Renal pelvis (tissue), 4 donors: ENCODE results near the gene ERO1B. TPM values are rescaled to one million over a fixed set of nuclear protein-coding genes. Genes with fewer than 3 reads are reported as not detected.
A peak's percentile ranks its signal among the peaks of the same experiment; 100 is the strongest.

Source experiments
- DNase-seq: peaks from one replicate; pipeline ENCODE4 v3.0.0-alpha.2; 2013
- polyA plus RNA-seq, 3 donors: library from polyadenylated mRNA; unstranded; fragments of 120-200 nt; gene quantifications; one replicate each; pipeline ENCODE4 v1.2.1, GENCODE V29; 2013; ENCODE audit not compliant: insufficient read length in 3 of 3

ERO1B gene
- polyA plus RNA-seq, 3 donors = 9.8 to 12.6 (median 12.6) TPM

- DNase-seq = no peak
Measured at GRCh38 chr1:236301080-236301957, 19.6 kb upstream of the ERO1B start.

GRCh38 chr1:236297161-236297560 is 15.4 kb upstream of the ERO1B start:
- DNase-seq = no peak

GRCh38 chr1:236292425-236292824 is 10.7 kb upstream of the ERO1B start:
- no peak for DNase-seq

DNA sequence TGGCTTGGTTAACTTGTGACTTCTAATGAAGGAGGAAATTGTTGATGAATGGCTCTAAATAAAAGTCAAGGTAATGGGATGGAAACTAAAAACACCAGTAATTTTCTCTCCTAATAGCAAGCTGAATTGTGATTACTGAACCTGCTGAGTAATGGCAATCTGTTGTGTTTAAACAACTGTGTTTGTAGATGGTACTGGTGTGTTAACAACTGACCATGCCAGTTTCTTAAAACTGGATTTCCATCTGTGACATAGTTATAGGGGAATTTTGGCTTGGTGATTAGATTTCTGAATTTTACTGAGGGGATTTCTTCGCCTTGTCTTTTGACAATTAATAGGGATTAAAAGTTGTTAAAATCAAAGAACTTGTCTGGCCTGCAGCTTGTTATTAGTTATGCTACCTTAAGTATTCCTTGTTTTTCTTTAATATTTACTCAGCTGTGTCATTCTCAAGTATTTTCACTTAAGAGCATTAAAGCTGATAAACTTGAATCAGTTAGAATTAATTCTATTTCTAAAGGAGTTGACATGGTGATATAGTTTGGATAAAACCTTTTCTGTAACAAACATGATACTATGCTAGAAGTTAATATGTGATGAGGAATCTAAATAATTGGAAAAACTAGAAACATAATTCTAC is 7.9 kb upstream of the ERO1B start:
- no peak for DNase-seq

- DNase-seq = no peak
Measured at GRCh38 chr1:236288620-236288976, 6.8 kb upstream of the ERO1B start.

GRCh38 chr1:236287757-236288619 is 6.2 kb upstream of the ERO1B start:
- no peak for DNase-seq

DNA sequence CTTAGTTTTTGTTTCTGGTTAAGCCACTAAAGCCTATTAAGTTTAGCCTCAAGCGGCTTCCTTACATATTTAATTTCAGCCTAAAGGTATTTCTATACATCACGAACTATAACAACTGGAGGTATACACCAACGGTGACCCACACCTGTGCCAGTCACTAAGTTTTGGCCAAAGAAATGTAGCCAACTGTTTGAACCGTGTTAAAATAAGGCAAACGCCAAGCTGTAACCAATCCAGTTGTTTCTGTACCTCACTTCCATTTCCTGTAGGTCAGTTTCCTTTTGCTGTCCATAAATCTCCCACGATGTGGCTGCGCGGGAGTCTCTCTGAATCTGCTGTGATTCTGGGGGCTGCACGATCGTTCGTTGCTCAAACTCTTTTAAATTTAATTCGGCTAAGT is 5.6 kb upstream of the ERO1B start:
- no peak for DNase-seq

GRCh38 chr1:236284291-236284721 is 2.5 kb upstream of the ERO1B start:
- no peak for DNase-seq

GRCh38 chr1:236282719-236283118 is 961 bp upstream of the ERO1B start:
- no peak for DNase-seq

GRCh38 chr1:236282425-236282716 is 613 bp upstream of the ERO1B start:
- DNase-seq = no peak

DNA sequence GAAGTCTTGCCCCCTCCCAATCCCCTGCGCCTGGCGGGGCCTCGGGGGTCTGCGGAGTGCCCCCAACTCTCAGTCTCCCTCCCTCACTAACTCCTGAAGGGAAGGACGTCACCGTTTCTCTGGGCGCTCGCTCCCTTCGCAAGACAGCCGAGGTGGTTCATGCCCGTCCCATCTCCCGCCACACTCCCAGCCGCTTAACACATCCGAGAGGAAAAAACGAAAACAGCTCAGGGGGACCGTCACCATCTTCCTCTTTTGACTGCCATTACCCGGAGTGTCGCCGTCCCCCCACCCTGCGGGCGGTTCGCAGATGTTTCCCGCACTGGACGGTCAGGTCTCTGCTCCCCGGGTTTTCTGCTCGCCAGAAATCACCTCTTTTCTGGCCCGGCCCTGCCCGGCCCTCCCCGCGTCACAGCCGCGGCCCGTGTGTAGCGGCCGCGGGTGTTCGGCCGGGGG is 532 bp downstream of the ERO1B start:
- DNase-seq = peak; percentile 45

DNA sequence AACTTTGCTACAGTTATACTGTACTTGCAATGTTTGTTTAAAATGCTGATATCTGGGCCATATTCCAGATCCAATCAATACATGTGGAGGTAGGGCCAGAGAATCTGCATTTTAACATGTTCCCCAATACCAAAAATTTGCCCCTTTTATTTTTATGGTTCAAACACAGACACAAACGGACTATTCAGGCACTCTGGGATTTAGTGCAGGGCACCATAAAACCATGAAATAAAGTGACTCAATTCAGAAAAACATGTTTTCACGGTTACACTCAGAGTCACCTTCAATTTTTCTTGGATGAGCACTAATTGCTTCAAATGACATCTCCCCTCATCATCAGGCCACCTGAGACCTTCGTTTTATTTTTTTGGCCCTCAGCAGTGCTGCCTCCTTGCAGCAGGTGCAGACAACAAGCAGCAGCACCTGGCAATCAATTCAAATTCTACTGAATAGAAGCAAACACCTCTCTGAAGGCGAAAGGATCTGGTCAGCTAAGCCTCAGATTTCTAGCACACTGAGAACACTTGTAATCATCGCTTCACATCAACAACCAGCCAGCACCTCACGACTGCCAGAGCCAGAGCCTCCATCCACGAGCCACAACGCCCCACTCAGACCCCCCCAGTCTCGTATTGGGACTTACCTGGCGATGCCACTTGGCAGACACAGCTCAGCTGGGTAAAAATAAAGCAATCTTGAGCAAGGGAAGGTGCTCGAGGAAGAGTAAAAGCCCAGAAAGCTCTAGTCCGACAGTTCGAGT is 1.1 kb downstream of the ERO1B start:
- DNase-seq = no peak

DNA sequence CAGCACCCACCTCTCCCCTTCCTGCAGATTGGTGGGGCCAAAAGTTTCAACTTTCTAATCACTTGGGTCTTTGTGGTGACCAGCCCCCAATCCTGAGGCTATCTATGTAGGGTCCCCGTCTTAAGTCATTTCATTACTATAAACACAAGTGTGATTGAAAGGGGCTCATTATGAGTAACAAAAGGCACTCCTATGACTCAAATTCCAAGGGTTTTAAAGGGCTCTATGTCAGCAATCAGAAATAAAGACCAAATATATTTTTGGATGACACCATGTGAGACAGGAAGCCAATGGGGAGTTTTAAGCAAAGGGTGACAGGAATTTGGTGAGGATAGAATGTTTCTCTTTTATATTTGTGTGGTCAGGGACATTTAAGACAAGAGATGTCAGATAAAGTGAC is 6.2 kb downstream of the ERO1B start:
- DNase-seq = no peak

DNA sequence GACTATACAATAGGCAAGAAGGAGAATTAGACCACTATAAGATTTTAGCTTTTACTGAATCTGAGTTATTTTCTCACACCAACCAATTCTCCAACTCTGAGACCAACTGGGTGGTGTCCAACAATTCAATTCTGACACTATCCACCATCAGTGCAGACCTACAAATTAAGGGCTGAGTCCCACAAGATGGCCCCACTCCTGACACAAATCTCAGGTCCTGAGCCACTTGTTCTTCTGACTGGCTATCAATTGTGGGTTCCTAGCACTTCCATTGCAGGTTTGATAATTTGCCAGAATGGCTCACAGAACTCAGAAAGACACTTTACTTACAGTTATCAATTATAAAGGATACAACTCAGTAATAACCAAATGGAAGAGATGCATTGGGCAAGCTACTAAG is 6.7 kb downstream of the ERO1B start:
- no peak for DNase-seq

DNA sequence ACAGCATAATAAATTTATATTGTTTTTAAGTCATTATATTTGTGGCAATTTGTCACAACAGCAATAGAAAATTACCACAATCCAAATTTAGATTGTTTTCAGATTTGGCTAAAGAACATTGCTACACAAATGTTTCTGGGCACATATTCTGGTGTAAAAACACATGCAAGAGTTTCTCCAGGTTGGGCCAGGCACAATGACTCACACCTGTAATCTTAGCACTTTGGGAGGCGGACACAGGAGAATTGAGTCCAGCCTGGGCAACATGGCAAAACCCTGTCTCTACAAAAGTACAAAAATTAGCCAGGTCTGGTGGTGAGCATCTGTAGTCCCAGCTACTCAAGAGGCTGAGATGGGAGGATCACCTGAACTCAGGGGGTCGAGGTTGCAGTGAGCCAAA is 8.4 kb downstream of the ERO1B start:
- DNase-seq = no peak

- no peak for DNase-seq
Measured at GRCh38 chr1:236269439-236269838, 12.3 kb downstream of the ERO1B start.

GRCh38 chr1:236261898-236262297 is 19.9 kb downstream of the ERO1B start:
- DNase-seq = no peak

DNA sequence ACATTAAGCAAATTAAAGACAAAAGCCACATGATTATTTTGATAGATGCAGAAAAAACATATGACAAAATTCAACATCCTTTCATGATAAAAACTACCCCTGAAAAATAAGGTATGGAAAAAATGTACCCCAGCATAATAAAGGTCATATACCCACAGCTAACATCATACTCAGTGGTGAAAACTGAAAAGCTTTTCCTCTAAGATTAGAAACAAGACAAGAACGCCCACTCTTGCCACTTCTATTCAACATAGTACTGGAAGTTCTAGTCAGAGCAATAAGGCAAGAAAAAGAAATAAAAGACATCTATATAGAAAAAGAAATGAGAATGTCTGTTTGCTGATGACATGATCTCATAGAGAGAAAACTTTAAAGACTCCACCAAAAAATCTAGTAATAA is 20.7 kb downstream of the ERO1B start:
- no peak for DNase-seq

DNA sequence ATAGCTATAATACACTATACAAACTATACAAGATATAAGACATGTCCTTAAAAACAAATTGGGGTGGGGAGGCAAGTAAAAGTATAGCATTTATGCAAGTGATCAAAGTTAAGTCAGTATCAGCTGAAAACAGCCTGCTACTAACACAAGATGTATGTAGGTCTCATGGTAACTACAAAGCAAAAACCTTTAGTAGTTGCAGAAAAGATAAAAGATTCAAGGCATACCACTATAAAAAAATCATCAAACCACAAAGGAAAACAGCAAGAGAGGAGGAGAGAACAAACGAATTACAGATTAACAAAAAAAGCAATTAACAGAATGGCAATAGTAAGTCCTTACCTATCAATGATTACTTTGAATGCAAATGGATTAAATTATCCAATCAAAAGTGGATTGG is 22.7 kb downstream of the ERO1B start:
- no peak for DNase-seq

DNA sequence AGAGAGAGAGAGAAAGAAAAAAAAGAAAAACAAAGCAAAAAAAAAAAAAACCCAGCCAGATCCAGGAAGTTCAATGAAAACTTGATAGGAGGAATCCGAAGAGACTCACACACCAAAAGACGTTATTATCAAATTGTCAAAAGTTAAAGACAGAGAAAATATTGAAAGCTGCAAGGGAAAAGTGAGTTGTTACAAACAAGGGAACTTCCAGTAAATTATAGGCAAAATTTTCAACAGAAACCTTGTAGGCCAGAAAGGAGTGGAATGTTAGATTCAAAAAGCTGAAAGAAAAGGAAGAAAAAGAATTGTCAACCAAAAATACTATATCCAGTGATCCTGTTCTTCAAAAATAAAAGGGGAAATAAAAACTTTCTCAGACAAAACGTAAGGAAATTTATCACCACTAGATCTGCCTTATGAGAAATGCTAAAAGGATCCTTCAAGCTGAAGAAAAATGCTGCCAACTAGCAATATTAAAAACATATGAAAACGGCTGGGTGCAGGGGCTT is 23.6 kb downstream of the ERO1B start:
- no peak for DNase-seq

- no peak for DNase-seq
Measured at GRCh38 chr1:236257216-236257615, 24.5 kb downstream of the ERO1B start.
